Fibroblast of skin of right biceps (primary cell): ENCODE measurements around the gene TFEB.
A peak's percentile ranks its signal among the peaks of the same experiment; 100 is the strongest.

ENCODE experiments used
- DNase-seq: peaks from one replicate; pipeline ENCODE4 v3.0.0-alpha.2; 2013

The TFEB gene

GRCh38 chr6:41648070-41648585 lies 87.3 kb downstream of the TFEB start:
- DNase-seq, result no peak

DNA sequence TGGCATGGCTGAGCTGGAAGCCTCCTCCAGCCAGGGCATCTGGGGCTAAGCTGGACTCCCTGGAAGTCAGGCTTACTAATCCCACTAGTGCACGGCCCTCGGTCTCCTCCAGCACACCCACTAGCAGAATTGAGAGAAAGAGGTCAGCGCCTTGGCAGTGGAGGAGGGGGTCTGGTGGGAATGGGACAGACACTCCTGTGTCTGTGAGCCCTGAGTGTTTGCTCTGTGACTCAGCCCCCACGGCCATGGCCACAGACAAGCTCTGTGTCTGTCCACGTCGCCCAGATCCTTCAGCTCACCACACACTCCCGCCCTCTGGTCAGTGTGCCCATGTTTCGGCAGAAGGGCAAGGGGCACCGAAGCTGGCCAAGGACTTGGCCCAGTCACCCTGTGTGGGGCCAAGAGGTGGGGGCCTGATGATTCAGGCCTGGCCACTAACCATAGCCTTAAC lies 88.3 kb downstream of the TFEB start:
- DNase-seq, result no peak

DNA sequence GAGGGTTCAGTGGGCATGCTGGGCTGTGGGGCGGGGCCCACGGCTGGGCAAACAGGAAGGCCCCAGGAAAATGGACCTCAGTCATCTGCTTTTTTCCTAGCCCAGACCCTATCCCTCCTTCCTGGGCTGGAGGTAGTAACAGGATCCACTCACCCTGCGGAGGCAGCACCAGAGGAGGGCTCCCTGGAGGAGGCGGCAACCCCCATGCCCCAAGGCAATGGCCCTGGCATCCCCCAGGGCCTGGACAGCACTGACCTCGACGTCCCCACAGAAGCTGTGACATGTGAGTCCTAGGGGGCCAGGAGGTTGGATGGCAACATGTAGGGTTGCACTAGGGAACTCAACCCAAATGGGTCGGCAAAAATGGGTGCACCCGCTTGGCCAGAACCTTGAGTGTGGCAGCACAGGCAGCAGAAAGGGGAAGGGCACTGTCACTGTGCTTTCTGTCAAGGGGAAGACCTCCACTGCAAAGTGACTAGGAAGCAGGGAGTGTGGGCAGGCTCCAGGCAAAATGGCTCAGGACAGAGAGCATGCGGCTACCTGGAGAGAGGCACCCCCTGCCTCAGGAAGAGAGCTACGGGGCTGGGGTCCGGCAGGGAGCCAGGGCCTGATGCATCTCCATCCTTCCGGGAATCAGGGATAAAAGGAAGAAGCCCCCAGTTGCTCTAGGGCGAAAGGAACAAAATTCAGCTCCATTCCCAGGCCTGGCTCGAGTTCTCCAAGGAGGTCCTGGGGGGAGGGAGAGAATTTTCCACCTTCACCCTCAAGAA lies 89.2 kb downstream of the TFEB start:
- no peak for DNase-seq

GRCh38 chr6:41645007-41645618 lies 90.3 kb downstream of the TFEB start:
- DNase-seq, result no peak

- DNase-seq, result peak; percentile 17
Measured at GRCh38 chr6:41644297-41644879, 91.0 kb downstream of the TFEB start.

DNA sequence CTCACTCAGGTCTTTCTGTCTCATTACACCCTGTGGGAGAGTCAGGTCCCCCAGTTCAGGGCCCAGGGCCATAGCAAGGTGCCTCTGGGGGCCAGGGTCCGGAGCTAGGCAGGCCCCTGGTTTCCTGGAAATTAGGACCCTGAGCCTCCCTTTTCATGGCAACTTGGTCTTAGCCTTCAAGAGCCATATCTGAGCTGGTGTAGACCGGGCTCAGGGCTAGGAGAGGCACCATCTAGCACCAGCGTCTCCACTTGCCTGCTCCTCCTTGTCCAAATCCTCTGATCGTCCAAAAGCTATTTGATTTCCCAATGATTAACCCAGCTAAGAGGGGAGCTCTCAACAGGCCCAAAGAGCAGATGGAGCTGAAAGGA lies 91.5 kb downstream of the TFEB start:
- no peak for DNase-seq

DNA sequence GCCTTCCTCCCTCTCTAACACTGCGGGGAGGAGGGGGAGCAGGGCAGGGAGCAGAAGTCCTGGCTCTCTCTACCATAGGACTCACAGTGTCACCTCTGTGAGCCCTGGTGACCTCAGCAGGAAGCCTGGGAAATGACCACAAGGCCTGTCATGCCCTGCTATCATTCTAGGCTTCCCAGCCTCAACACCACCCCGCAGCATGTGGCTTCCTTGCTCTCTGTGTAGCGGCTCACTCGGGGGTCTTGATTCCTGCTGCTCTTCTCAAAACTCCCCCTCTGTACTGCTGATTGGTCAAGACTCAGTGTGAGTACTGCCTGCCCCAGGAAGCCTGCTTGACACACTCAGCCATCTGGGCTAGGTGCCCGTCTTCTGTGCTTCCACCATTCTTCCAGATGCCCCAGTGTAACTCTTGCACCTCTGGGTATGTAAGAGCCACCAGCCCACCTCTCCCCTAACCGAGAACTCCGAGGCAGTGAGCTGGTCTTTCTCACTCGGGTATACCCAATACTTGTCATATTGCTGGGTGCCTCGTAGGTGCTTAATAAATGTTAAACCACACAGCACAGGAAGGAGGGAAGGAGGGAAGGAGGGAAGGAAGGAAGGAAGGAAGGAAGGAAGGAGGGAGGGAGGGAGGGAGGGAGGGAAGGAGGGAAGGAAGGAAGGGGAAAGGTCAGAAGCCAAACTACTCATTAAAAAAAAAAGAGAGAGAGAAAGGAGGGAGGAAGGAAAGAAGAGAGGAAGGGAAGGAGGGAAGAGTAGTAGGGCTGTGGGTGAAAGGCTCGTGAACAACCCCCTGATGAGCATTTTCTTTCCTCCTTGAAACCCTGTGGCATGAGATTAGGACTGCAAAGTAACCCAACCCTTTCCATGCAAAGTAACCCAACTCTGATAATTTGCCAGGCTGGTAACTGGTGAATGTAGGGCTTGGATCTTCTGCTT lies 92.2 kb downstream of the TFEB start:
- no peak for DNase-seq

- DNase-seq, result no peak
Measured at GRCh38 chr6:41642090-41642959, 93.1 kb downstream of the TFEB start.

DNA sequence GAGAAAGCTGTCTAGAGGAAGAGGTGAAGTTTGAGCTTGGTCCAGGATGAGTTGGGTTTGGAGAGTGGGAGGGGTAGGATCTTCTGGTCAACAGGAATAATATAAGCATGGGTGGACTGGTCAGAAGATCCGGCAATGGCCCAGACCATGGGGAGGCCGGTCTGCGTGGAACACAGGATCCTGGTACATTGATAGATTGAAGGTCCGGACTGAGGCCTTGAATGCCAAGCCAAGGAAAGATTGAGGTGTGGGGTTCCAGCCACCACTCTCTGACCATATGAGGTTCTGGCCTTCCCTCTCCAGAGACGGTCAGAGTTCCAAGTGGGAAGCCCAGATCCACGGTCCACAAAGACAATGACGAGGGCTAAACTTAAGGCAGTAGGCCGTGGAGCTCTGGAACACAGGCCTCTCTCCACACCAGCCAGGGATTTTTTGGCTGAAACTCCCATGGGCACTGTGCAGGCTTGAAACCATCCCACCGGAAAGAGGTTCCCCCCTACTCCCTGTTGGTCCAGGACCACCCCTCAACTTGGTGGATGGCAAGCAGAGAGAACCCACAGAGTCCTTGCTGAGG lies 94.0 kb downstream of the TFEB start:
- DNase-seq, result no peak

DNA sequence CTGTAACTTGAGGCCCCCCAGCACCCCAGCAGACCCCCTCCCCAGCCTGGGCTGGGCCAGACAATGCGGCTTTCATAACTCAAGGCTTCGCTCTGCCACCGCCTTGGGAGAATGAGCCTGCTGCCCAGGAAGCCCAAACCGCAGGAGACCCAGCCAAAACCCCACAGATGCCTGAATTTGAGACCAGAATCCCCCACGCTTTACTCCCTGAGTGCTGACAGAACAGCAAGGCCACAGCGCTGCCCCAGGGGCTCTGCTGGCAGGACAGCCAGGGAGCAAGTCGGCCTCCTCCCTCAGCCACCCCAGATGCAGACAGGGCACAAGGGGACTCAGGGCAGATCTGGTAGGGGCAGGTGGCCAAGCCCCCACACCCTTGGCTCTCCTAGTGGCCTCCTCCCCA lies 95.0 kb downstream of the TFEB start:
- DNase-seq, result peak; percentile 33

- DNase-seq, result peak; percentile 54
Measured at GRCh38 chr6:41639809-41640371, 95.5 kb downstream of the TFEB start.

DNA sequence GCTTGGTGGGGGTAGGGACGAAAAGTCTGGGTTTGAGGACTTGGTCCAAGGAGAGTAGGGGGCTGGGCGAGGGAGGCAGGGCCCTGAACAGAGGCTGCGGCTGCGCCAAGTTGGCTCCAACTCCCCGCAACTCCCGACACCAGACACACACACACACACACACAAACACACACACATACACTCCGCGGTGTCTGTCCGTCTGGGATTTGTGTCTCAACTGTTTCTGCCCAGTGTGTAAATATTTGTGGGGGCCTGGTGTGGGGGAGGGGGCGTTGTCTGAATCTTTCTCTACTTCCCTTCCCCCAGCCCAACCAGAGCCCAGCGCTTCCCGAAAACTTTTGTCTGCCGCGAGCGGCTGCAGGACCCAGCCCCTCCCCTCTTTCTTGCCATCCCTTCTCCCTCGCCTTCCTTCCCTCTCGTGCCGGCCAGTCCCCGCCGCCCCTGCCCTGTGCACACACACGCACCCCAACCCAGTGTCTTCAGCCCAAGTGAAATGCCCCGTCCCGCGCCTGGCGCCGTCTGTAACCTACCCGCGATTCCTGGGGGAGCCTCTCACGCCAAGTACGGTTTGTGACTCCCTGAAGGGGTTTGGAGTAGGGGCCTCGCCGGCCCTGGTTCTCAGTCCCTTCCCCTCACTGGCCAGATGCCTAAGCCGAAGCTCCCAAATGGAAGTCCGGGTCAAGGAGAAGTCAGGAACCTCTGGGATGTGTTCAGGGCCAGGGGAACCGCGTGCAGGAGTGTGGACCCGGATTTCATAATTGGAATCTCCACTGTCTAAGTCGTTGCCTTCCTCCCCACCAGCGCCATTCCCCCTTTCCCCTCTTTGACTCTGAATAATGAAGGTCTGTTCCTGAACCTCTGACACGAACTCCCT lies 96.2 kb downstream of the TFEB start:
- DNase-seq, result peak; percentile 87

DNA sequence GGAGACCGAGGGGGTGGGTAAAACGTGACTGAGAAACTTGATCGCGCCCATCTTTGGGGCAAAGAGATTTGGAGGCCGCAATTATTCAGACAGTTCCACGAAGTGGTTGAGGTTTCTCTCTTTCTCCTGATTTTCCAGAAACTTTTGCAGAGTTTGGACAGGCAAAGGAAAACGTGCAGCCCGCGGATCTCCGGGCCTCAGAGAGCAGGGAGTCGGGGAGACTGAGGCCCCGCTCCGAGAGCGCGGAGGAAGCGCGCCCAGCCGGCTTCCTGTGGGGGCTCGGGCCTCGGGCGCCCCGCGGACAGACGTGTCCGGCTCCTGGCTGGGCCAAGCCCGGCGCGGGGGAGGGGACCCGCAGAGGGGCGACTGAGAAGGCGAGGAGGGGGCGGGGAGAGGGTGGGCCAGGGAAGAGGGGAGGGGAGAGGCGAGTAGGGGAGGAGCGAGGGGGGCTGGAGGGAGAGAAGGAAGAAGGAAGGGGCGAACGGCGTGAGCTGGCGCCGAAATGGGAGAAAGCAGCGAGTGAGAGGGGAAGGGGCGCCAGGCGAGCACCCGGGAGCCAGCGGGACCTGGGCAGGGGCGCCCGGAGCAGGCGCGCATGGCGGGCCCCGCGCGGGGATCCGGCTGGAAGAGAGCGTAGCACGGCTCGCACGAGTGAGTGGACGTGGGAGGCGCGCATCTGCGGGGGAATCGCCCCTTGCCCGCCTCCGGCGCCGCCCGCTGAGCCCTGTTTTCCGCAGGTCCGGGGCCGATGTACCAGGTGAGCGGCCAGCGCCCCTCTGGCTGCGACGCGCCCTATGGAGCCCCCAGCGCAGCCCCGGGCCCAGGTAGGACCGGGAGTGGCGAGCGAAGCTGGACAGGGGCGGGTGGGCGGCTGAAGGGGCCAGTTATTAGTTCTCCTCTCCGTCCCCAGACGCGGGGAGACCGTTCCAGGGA lies 97.1 kb downstream of the TFEB start, which contains the start of gene MDFI:
TSS of gene MDFI (plus strand) at position 467 of the 933 bp plus-strand sequence. CDS start at position 749, 282 bp downstream.
- peak; percentile 70 for DNase-seq

- peak; percentile 14 for DNase-seq
Measured at GRCh38 chr6:41637194-41638001, 98.0 kb downstream of the TFEB start.

DNA sequence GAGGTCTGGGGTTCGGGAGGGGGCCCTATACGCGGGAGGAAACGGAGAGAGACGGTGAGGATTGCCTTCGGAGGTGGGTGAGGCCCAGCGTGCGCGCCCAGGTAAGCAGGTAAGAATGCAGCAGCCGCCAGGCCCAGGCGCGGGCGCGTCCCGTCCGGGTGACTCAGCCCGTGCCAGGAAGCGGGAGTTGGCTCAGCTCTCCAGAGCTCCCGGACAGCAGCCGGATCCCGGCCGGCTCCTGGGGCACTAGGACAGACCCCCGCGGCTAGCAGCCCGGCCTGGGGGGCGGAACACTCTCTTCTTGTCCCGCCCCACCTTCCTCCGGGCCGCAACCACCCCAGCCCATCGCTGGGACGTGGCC lies 98.6 kb downstream of the TFEB start:
- peak; percentile 34 for DNase-seq

- DNase-seq, result no peak
Measured at GRCh38 chr6:41635365-41635764, 100.0 kb downstream of the TFEB start.

- peak; percentile 65 for DNase-seq
Measured at GRCh38 chr6:41634657-41635056, 100.8 kb downstream of the TFEB start.
